Stimulated activated naive B cell treated with anti-CD40 and anti-IgM and Interleukin-4, amounts not matched to agents 10 μg/mL and 1 μg/mL and 100 μg/mL, for 72 hours (primary cell): ENCODE data around the gene BRINP1.

Experiments
- ATAC-seq, 2 donors: fragments of 150-1000 bp; cut with Tn5 transposase; replicated peaks; 2 replicates each; pipeline ENCODE4 v1.10.0; 2021; ENCODE audit warnings: moderate library complexity in 1 of 2
- DNase-seq: peaks from one replicate; pipeline ENCODE4 v3.0.0; 2021
- H3K27ac Mint-ChIP-seq: one replicate; pipeline ENCODE4 v1.8.0; 2022; ENCODE audit warnings: mild to moderate bottlenecking, mixed read lengths
- H3K27me3 Mint-ChIP-seq, 2 donors: one replicate each; pipeline ENCODE4 v1.8.0; 2022; ENCODE audit warnings: mixed read lengths in 2 of 2
- H3K36me3 Mint-ChIP-seq, 2 donors: one replicate each; pipeline ENCODE4 v1.8.0; 2022; ENCODE audit warnings: mixed read lengths in 2 of 2, mild to moderate bottlenecking in 1 of 2
- H3K4me1 Mint-ChIP-seq, 2 donors: one replicate each; pipeline ENCODE4 v1.8.0; 2022; ENCODE audit warnings: mixed read lengths in 2 of 2, mild to moderate bottlenecking in 1 of 2
- H3K4me3 Mint-ChIP-seq, 2 donors: one replicate each; pipeline ENCODE4 v1.8.0; 2022; ENCODE audit warnings: mild to moderate bottlenecking in 2 of 2, mixed read lengths in 2 of 2, moderate library complexity in 1 of 2
- H3K9me3 Mint-ChIP-seq, 2 donors: one replicate each; pipeline ENCODE4 v1.8.0; 2022; ENCODE audit warnings: mixed read lengths in 2 of 2, mild to moderate bottlenecking in 1 of 2

The BRINP1 gene

DNA sequence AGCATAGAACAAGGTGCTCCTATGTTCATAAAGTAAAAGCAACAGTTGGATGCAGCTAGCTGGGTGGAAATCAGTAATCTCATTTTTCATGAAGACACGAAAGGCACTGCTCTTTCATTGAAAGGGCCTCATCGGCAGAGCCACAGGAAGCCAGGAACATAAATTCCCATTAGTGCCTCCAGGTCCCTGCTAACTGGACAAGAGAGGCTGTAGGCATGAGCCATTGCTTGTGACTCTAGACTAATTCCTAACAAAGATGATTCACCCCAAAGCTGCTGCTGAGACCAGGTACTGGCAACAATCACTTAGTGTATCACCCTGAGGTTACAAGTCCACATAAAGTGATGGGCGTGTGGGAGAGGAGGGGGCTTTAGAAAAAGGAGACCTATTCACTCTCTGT, 141.8 kb downstream of the BRINP1 start:
- Mint-ChIP-seq H3K36me3 (no peaks in the 10 kb centered on the region), H3K27ac (no peak overlapping the region), H3K4me1 (no peaks in the 10 kb centered on the region), H3K9me3 (peaks cover 0 to 4% of the 10 kb centered on the region in 2 donors), H3K27me3 (no peaks in the 10 kb centered on the region), H3K4me3 (no peak overlapping the region)
- DNase-seq (no peak), ATAC-seq (no peak)

DNA sequence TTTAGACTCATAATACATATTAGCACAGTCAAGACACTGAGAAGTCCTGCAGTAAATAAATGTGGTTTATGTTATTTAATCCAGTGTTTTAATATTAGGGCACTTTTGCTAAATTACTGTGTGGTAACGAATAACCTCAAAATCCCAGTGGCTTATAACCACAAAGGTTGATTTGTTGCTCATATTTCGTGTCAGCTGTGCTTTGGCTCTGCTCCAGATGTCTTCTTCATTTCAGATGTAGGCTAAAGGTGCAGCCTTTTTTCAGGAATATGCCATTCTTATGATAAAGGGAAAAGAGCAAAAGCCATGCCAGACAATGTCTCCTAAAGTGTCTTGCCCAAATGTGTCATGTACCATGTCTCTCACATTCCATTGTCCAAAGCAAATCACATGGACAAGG, 144.8 kb downstream of the BRINP1 start:
- DNase-seq (no peak), ATAC-seq (no peak)
- H3K27ac Mint-ChIP-seq: no peak overlapping the region
- H3K4me1 Mint-ChIP-seq: no peaks in the 10 kb centered on the region
- no peak overlapping the region for H3K4me3 Mint-ChIP-seq
- H3K27me3 Mint-ChIP-seq: no peaks in the 10 kb centered on the region
- peaks cover 1 to 4% of the 10 kb centered on the region in 2 donors for H3K9me3 Mint-ChIP-seq
- no peaks in the 10 kb centered on the region for H3K36me3 Mint-ChIP-seq

DNA sequence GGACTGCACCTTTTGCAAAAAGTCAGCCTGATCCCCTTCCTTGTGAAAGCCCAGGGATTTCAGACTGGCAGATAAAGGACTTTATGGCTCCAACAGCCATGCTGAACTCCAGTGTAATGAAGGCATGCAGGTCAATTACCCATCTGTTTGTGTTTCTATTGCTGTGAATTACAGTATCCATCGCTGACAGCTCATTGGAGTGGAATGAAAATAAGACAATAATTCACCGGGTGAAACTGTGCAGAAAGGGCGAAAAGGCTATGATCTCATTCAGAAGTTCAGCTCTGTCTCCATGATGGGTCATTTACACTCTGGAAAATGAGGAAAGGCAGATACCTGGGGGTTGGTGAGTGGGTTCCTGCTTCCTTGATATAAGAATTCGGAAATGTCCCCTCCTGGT, 148.0 kb downstream of the BRINP1 start:
- no peak overlapping the region for H3K4me3 Mint-ChIP-seq
- H3K27ac Mint-ChIP-seq: no peak overlapping the region
- peaks cover 0 to 3% of the 10 kb centered on the region in 2 donors for H3K9me3 Mint-ChIP-seq
- ATAC-seq: no peak
- no peak for DNase-seq
- no peaks in the 10 kb centered on the region for H3K36me3 Mint-ChIP-seq
- no peaks in the 10 kb centered on the region for H3K4me1 Mint-ChIP-seq
- H3K27me3 Mint-ChIP-seq: no peaks in the 10 kb centered on the region

DNA sequence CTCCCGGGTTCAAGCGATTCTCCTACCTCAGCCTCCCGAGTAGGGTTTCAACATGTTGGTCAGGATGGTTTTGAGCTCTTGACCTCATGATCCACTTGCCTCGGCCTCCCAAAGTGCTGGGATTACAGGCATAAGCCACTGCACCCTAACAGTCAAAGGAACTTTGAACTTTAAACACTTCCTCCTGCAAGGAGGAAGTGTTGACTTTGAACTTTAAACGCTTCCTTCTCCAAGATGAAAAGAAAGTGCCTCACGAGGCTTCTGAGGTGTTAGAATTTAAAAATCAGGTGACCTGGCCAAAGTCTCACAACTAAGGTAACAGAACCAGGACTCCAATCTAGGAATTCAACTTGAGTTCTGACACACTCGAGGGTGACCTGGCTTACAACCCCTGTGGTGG, 150.9 kb downstream of the BRINP1 start:
- no peak overlapping the region for H3K4me3 Mint-ChIP-seq
- no peaks in the 10 kb centered on the region for H3K27me3 Mint-ChIP-seq
- H3K4me1 Mint-ChIP-seq: no peaks in the 10 kb centered on the region
- no peaks in the 10 kb centered on the region for H3K36me3 Mint-ChIP-seq
- no peak overlapping the region for H3K27ac Mint-ChIP-seq
- DNase-seq (no peak), ATAC-seq (no peak)
- peaks cover 0 to 3% of the 10 kb centered on the region in 2 donors for H3K9me3 Mint-ChIP-seq

DNA sequence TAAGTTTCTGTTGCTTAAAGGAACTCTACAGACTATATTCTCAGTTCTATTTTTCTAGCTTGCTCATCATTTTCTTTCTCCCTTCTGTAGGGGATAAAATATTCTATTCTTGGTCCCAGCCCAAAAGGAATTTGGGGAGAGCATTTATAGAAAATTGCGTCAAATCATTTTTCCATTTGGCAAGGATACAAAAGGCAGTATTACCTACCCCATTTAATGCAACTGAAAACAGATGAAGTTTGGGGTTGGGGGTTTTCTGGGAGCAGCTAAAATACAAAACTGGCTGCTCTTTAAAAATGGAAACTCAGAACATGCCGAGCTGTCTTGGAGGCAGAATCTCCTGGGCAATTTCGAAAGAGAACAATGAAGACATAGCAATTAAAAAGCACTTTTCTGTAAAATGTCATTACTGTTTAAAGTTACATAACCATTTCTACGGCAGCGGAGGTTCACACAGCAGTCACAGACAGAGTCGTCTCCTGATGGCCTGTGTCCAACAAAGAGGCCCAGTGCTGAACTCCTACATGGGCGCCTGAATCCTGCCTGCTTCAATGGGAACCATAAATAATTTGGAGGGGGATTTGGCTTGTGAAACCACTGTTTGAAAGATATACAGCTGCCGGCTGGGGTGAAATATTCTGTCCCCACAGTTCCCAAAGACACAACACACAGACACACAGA, 152.4 kb downstream of the BRINP1 start:
- Mint-ChIP-seq H3K4me3 (no peak overlapping the region), H3K4me1 (no peaks in the 10 kb centered on the region), H3K36me3 (no peaks in the 10 kb centered on the region), H3K9me3 (peaks cover 0 to 1% of the 10 kb centered on the region in 2 donors), H3K27ac (no peak overlapping the region), H3K27me3 (no peaks in the 10 kb centered on the region)
- DNase-seq: no peak
- ATAC-seq: no peak

DNA sequence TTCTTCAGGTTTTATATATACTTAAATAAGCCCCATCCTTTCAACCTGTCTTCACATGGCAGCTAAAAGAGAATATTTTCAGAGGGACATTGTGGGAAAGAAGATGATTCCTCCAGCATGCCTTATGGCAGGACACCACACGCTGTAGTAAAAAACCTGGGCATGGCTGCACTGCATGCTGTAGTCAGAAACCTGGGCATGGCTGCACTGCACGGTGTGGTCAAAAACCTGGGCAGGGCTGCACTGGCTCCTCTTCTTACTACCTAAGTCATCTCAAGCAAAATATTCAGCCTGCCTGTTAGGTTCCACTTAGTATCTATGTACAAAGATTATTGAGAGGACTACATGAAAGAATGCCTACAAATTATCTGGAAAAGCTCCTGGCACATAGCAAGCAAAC, 153.6 kb downstream of the BRINP1 start:
- Mint-ChIP-seq H3K27ac (no peak overlapping the region), H3K36me3 (no peaks in the 10 kb centered on the region), H3K4me3 (no peak overlapping the region), H3K27me3 (no peaks in the 10 kb centered on the region), H3K4me1 (no peaks in the 10 kb centered on the region), H3K9me3 (peaks cover 0 to 1% of the 10 kb centered on the region in 2 donors)
- ATAC-seq (no peak), DNase-seq (no peak)

DNA sequence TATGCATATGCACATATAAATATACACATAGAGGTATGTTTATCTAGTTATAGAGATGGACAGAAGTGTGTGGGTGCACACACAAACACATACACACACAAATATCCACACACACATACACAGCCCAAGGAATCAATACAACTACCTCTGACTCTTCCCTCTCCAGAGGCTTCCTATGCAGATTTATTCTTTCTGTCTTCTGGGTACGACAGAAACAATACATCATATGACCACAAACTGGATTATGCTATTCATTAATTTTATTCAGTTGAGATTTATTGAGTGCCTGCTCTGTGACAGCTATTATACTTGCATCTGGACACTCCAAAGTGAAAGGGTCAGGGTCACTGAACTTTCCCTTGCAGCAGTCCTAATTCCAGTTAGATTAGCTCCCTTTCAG, 155.8 kb downstream of the BRINP1 start:
- Mint-ChIP-seq H3K36me3 (no peaks in the 10 kb centered on the region), H3K4me1 (no peaks in the 10 kb centered on the region), H3K27ac (no peak overlapping the region), H3K4me3 (no peak overlapping the region), H3K9me3 (no peaks in the 10 kb centered on the region), H3K27me3 (no peaks in the 10 kb centered on the region)
- ATAC-seq (no peak), DNase-seq (no peak)

DNA sequence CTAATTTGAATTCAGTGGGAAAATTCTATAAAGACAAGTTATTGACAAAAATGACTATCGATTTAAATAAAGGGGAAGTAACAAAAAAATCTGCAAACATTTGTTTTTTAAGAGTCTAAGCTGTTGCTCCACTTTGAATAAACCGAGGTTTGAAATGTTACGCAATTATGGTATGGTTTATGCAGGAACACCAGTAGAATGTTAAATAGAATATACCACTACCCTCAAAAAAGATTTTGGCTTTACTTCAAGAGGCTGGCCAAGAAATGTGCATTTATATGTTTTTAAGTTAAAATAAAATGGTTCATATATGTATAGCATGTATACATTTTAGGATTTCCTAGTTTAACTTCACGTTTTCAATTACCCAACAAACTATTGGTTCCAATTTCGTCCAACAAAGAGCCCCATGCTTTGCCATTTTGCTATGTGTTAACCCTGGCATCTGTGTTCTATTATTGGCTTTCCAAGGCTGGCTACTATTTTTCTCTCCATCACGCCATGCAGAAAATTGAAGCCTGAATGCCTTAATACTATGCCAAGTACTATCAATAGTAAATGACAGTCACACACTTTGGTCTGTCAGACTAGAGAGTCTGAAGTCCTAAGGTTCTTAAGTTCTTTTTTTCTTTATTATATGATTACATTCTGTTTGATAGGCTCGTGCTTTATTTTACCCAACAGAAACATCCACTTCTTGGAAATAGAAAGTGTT, 171.2 kb downstream of the BRINP1 start:
- H3K36me3 Mint-ChIP-seq: no peaks in the 10 kb centered on the region
- no peak overlapping the region for H3K4me3 Mint-ChIP-seq
- ATAC-seq (no peak), DNase-seq (no peak)
- no peaks in the 10 kb centered on the region for H3K4me1 Mint-ChIP-seq
- H3K27ac Mint-ChIP-seq: no peak overlapping the region
- no peaks in the 10 kb centered on the region for H3K27me3 Mint-ChIP-seq
- no peaks in the 10 kb centered on the region for H3K9me3 Mint-ChIP-seq

DNA sequence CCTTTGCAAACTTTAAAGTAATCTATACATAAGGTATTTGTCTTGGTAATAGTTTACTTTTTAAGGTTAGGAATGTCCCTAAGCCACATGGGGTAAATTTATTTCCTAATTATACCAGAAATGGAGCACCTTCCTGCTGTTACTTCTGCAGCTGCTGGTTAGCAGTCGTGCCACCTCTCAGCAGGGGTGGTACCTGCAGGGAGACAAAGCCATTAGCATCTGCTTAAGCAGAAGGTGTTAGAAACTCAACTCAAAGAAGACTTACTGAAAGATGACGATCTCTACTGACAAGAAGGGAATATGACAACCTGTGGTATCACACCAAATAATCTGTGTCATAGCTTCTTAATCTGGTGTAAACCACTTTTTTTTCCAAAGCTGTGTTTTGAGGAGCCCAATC, 173.7 kb downstream of the BRINP1 start:
- Mint-ChIP-seq H3K27ac (no peak overlapping the region), H3K4me3 (no peak overlapping the region), H3K9me3 (no peaks in the 10 kb centered on the region), H3K27me3 (no peaks in the 10 kb centered on the region), H3K36me3 (no peaks in the 10 kb centered on the region), H3K4me1 (no peaks in the 10 kb centered on the region)
- ATAC-seq: no peak
- no peak for DNase-seq

DNA sequence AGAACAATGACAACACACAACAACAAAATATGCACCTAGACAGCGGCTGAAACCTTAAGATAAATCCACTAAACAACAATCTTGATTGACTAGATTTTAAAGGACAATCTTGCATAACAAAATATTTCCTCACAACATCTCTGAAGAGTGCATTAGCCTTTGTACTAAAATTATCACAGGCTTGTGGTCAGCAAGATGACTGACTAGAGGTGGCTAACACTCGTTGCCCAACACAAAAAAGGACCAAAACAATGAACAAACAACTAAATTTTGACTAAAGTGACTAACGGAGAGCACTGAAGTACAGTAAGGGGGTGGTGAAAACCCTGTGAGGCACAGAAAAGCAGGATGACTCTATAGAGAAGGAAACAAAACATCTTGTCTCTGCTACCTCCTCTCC, 183.9 kb downstream of the BRINP1 start:
- Mint-ChIP-seq H3K27me3 (no peaks in the 10 kb centered on the region), H3K4me1 (no peaks in the 10 kb centered on the region)

DNA sequence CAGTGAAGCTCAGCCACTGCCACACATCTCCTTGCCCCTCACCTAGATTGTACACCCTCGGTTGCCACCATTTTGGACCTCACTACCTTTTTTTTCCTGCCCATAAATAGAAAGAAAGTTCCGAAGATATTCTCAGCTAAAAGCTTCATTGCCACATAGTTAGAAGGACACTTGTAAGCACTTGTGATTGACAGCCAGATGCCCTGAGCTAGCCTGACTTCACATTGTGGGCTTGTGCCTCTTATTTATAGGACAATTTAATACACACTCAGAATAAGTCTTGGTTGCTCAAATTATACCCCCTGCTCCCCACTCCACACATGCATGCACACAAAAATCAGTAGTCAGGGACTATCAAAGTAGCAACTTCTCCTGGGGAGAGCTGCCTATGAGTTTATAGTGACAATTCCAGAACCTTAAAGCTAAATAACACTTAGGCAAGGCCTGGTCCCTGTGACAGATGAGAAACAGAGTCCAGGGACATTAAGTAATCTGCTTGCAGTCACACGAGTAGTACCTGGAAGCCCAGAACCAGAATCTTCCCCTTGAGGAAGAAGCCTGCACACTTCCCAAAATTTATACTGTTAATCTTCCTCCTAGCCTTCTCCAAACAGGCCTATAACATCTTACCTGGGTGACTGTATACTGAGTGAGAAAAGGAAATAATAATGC, 184.8 kb downstream of the BRINP1 start:
- Mint-ChIP-seq H3K9me3 (peaks cover 5 to 14% of the 10 kb centered on the region in 2 donors), H3K4me1 (no peaks in the 10 kb centered on the region), H3K36me3 (no peaks in the 10 kb centered on the region), H3K27me3 (no peaks in the 10 kb centered on the region), H3K4me3 (no peak overlapping the region), H3K27ac (no peak overlapping the region)
- DNase-seq (no peak), ATAC-seq (no peak)

More for the DNA sequence above, 183.9 kb downstream of the BRINP1 start:
- H3K4me3 Mint-ChIP-seq: no peak overlapping the region
- H3K36me3 Mint-ChIP-seq: no peaks in the 10 kb centered on the region
- H3K9me3 Mint-ChIP-seq: peaks cover 7 to 14% of the 10 kb centered on the region in 2 donors
- ATAC-seq (no peak), DNase-seq (no peak)
- no peak overlapping the region for H3K27ac Mint-ChIP-seq

DNA sequence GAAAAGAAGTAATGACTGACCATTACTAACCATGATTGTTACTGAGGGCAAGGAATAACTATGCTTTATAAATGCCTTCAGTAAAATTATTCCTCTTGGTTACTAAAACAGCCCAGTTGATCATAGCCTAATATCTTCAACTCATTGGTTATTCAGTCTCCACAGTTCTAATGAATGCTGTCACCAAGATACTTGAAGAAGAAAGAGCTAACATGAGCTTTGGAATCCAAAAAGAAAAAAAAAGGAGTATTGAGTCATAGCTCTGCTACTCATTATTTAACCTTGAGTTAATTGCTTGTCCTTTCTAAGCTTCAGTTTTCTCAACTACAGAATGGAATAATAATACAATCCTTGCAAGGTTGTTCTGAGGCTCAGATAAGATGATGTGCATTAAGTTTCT, 187.7 kb downstream of the BRINP1 start:
- DNase-seq (no peak), ATAC-seq (no peak)
- Mint-ChIP-seq H3K36me3 (no peaks in the 10 kb centered on the region), H3K4me1 (no peaks in the 10 kb centered on the region), H3K4me3 (no peak overlapping the region), H3K27me3 (no peaks in the 10 kb centered on the region), H3K27ac (no peak overlapping the region), H3K9me3 (no peaks in the 10 kb centered on the region)

DNA sequence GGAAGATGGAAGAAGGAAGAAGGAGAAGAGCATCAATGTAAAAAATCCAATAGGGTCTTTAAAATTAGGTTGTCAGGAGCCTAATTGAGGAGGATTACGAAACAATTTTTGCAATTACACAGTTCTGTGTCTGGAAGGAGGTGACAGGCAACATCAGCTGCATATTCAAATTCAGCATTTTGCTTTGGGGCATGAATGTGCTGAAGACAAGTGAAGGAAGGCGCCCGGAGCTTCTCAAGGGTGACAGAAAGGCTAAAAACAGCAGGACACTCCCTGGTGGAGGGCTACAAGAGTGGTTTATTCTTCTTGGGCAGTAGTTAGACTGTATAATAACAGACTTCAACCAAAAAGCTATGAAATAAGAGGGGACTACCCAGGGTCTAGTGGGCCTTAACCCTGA, 188.3 kb downstream of the BRINP1 start:
- Mint-ChIP-seq H3K4me3 (no peak overlapping the region), H3K27me3 (no peaks in the 10 kb centered on the region), H3K4me1 (no peaks in the 10 kb centered on the region), H3K27ac (no peak overlapping the region), H3K9me3 (peaks cover 0 to 1% of the 10 kb centered on the region in 2 donors), H3K36me3 (no peaks in the 10 kb centered on the region)
- ATAC-seq: no peak
- DNase-seq: no peak

DNA sequence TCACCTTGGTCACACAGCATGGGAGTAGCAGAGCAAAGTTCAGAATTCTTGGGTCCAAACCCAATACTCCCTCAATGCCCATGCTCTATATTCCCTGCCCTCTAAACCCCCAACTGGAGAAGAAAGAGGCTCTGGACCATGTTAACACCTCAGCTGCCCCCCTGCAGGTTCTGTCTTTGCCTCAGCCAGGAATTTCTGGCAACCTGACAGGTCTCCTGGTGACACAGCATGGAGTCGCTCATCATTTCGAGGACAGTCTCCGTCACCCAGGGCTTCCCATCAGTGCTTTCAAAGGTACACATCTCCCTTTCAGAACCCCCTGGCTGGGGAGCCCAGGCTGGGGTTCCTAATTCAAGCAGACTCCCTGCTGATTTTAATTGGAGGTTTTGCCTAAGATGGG, 189.5 kb downstream of the BRINP1 start:
- Mint-ChIP-seq H3K27ac (no peak overlapping the region), H3K4me3 (no peak overlapping the region), H3K36me3 (no peaks in the 10 kb centered on the region), H3K9me3 (peaks cover 0 to 1% of the 10 kb centered on the region in 2 donors), H3K27me3 (no peaks in the 10 kb centered on the region), H3K4me1 (no peaks in the 10 kb centered on the region)
- ATAC-seq (no peak), DNase-seq (no peak)

DNA sequence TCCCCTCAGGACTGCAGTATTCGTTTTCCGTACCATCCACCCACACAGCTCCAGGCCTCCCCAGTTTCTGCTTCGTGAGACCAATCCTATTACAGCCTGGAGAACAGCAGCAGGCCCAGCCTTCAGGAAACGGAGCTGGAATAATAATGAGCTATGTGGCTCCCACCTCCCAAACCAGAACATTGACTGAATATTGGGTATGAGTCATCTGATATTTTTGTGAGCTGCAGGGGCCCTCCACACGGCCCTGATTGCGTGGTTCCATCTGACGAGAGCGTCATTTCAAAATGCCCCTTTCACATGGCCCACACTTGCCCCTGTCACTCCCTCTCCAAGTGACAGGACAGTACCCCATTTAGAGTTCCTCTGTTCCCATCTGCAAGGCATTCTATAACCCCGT, 192.0 kb downstream of the BRINP1 start:
- H3K36me3 Mint-ChIP-seq: no peaks in the 10 kb centered on the region
- no peaks in the 10 kb centered on the region for H3K27me3 Mint-ChIP-seq
- H3K4me3 Mint-ChIP-seq: no peak overlapping the region
- H3K9me3 Mint-ChIP-seq: peaks cover 0 to 1% of the 10 kb centered on the region in 2 donors
- DNase-seq (no peak), ATAC-seq (no peak)
- H3K27ac Mint-ChIP-seq: no peak overlapping the region
- H3K4me1 Mint-ChIP-seq: no peaks in the 10 kb centered on the region
